ENCODE data around the gene KCNJ4. TPM values are rescaled to one million over a fixed set of nuclear protein-coding genes. Genes with fewer than 3 reads are reported as not detected.

The KCNJ4 gene
- polyA plus RNA-seq, 2 of the 4 experiments (the other 2 are of a cell fraction), result 0.12 TPM; not detected in 1

- TF ChIP-seq EHMT2 (IDR thresholded peaks at IDR 0.05; ENCODE audit: low read depth) (no peak), BCL3 (IDR thresholded peaks at IDR 0.05) (no peak), RCOR1 (IDR thresholded peaks at IDR 0.05; ENCODE audit: low read depth, low read length) (no peak), CTCF (IDR thresholded peaks at IDR 0.05) (no peak)
Measured at GRCh38 chr22:38415561-38416321, 39.3 kb downstream of the KCNJ4 start (continued).

- 81% methylated on average over 10 of the region's 12 CpGs for WGBS (ENCODE audit: missing lambda C conversion rate)
- H3K4me1 ChIP-seq, result no peaks in the 10 kb centered on the region
- H3K4me3 ChIP-seq, result no peak overlapping the region
- ATAC-seq (no peak), DNase-seq (ENCODE audit: low read depth in 1 of 2, low spot score in 1 of 2) (no peak), FAIRE-seq (no peak)
- POLR2A ChIA-PET, result no interaction called here
- no peak for TF ChIP-seq MAFK (IDR thresholded peaks at IDR 0.05; ENCODE audit: partially characterized antibody)
- TF ChIP-seq SMC3 (IDR thresholded peaks at IDR 0.05), result no peak
- TF ChIP-seq KDM5A (IDR thresholded peaks at IDR 0.05), result no peak
- no peak for TF ChIP-seq CEBPB (IDR thresholded peaks at IDR 0.05)
- TF ChIP-seq FOSB (CRISPR knock-in tag; IDR thresholded peaks at IDR 0.05), result no peak
- no peak for TF ChIP-seq MAZ (IDR thresholded peaks at IDR 0.05; ENCODE audit: borderline replicate concordance, low read depth, low read length)
- no peak for TF ChIP-seq ATOH8 (CRISPR knock-in tag; IDR thresholded peaks at IDR 0.05; ENCODE audit: low read depth)
- no peak for TF ChIP-seq HDAC2 (IDR thresholded peaks at IDR 0.05)
- no peak for TF ChIP-seq RARB (CRISPR knock-in tag; IDR thresholded peaks at IDR 0.05)
- no peak for TF ChIP-seq POLR2A (IDR thresholded peaks at IDR 0.05; ENCODE audit: low read length)
- H3K9me3 ChIP-seq, result no peaks in the 10 kb centered on the region
- CTCF ChIA-PET, result interaction anchor here (0.5 to 2.4 kb wide), 3 partner anchors 14 to 363 kb away, joined by 3 to 7 read pairs (median 3); no protein-coding TSS in a partner anchor
- no peak overlapping the region for H3K4me2 ChIP-seq
- no peak overlapping the region for H3K27ac ChIP-seq
Measured at GRCh38 chr22:38415046-38415445, 40.0 kb downstream of the KCNJ4 start.

- 86% methylated on average over 7 of the region's 7 CpGs for WGBS (ENCODE audit: missing lambda C conversion rate)
- Histone ChIP-seq H3K4me1 (no peaks in the 10 kb centered on the region), H3K27ac (no peak overlapping the region), H3K9me3 (no peaks in the 10 kb centered on the region), H3K4me2 (no peak overlapping the region), H3K4me3 (no peak overlapping the region)
- TF ChIP-seq CEBPB (IDR thresholded peaks at IDR 0.05), result no peak
- no peak for TF ChIP-seq ZNF302 (CRISPR knock-in tag; IDR thresholded peaks at IDR 0.05)
- TF ChIP-seq GATA3 (IDR thresholded peaks at IDR 0.05; ENCODE audit: borderline replicate concordance), result no peak
- no peak for TF ChIP-seq POLR2AphosphoS2 (conservative IDR thresholded peaks at IDR 0.05; ENCODE audit: low read length)
- TF ChIP-seq MAFK (IDR thresholded peaks at IDR 0.05; ENCODE audit: partially characterized antibody), result no peak
- TF ChIP-seq EHF (CRISPR knock-in tag; IDR thresholded peaks at IDR 0.05), result no peak
- TF ChIP-seq EP300 (IDR thresholded peaks at IDR 0.05), result no peak
- no peak for TF ChIP-seq KDM1A (IDR thresholded peaks at IDR 0.05; ENCODE audit: low read depth)
- no peak for TF ChIP-seq REST (IDR thresholded peaks at IDR 0.05)
- no peak for TF ChIP-seq HOXB5 (CRISPR knock-in tag; IDR thresholded peaks at IDR 0.05)
- no peak for TF ChIP-seq NR3C1 (IDR thresholded peaks at IDR 0.05)
- TF ChIP-seq NPAS2 (CRISPR knock-in tag; IDR thresholded peaks at IDR 0.05; ENCODE audit: borderline replicate concordance), result no peak
- TF ChIP-seq RCOR1 (IDR thresholded peaks at IDR 0.05; ENCODE audit: low read depth, low read length), result no peak
- TF ChIP-seq MAZ (IDR thresholded peaks at IDR 0.05; ENCODE audit: borderline replicate concordance, low read depth, low read length), result no peak
- no peak for TF ChIP-seq BCL3 (IDR thresholded peaks at IDR 0.05)
- TF ChIP-seq FOXS1 (CRISPR knock-in tag; IDR thresholded peaks at IDR 0.05), result no peak
- TF ChIP-seq ESRRA (IDR thresholded peaks at IDR 0.05; ENCODE audit: borderline replicate concordance, low read length), result no peak
- no peak for TF ChIP-seq TP53 (CRISPR knock-in tag; IDR thresholded peaks at IDR 0.05)
- DNase-seq (ENCODE audit: low read depth in 1 of 2, low spot score in 1 of 2) (no peak), FAIRE-seq (no peak), ATAC-seq (no peak)
- CTCF ChIA-PET, result interaction anchor here (0.8 to 2.4 kb wide), 5 partner anchors 10 to 362 kb away, joined by 3 to 7 read pairs (median 4); no protein-coding TSS in a partner anchor
- POLR2A ChIA-PET, result no interaction called here
Measured at GRCh38 chr22:38414009-38414395, 41.0 kb downstream of the KCNJ4 start.

All from A549 (cell line).